CD4-positive, alpha-beta T cell treated with Interferon gamma for 1 hour (primary cell): ENCODE data around the gene NTM.
"Not testable (repeated sequence)": the region's sequence is repeated elsewhere in the genome, so short reads cannot be mapped to it uniquely, and the experiment has no call there.

Experiments used
- DNase-seq: peaks from one replicate; pipeline ENCODE4 v3.0.0-alpha.2; 2020

The NTM gene

DNA sequence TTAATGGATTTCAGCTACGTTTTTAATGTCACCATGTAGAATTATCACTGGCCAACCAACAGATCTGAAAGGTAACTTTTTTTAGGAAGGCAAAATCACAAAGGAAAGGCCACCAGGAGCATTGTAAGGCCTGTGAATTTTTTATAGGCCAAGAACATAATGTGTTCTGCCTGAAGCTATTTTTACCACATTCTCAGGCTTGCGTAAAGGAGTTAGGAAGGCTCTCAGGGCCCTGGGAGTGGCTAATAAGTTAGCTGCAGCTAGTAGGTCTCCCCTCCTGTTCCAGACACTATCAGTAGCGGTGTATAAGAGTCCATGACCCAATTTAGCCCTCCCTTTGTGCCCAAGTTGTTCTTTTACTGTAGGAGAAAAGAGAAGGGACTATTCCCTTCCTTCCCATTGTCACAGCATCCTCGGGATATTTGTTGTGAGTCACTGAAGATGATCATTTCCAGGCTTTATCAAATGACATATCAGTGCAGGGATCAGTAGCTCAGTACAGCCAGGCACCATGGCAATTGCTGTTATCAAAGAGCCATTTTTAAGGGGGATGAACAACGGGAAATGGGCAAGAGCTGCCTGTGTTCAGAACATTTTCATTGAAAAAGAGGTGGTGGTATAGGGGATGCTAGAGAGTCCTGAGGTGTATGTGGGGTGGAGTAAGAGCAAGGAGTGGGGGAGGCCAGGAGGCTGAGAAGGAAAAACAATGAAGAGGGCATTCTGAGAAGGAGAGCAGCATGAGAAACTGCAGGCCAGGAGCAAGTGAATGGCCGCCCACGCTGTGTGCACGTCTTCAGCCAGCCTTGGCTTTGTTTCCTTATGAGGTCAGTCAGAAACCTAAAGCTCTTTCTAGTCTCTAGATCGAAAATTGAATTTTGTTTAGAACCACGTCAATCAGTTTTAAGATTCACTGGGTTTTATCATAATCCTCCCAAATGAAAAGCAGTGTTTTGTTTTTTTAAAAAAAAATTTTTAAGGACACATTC lies 940.3 kb downstream of the NTM start:
- no peak for DNase-seq

DNA sequence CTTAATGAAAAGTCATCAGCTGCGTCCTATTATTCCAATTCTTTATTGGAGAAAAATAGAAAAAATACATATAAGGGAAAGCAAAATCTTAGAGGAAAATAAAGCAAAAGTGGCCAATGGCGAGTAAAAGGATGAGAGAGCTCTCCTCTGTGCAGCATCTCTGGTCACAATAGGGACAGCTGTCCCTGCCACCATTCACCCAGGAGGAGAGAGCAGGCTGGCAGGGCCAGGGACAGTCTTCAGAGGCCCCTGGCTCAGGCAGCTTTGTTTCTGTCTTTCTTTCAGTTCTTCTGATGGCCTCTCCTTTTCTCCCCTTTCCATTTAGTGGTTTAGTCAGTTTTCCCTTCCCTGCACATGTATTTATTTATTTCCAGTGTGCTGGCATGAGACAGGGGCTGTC lies 941.3 kb downstream of the NTM start:
- no peak for DNase-seq

DNA sequence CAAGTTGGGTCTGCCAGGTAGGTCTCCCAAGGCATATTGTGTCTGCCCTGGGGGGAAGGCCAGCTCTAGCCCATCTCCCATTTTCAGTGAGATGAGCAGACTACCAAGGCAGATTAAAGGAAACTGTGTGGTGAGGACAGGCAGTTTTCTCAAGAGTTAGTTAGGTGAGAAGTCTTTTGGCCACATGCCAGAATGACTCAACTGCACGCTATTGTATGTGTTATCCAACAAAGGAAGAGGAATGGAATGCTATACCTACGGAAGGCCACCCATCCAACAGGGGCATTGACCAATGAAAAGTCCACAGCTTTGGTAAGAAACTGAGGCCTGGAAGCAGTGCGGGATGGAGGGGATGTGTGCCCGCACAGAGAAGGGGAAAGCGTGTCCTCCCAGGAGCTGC lies 941.7 kb downstream of the NTM start:
- no peak for DNase-seq

DNA sequence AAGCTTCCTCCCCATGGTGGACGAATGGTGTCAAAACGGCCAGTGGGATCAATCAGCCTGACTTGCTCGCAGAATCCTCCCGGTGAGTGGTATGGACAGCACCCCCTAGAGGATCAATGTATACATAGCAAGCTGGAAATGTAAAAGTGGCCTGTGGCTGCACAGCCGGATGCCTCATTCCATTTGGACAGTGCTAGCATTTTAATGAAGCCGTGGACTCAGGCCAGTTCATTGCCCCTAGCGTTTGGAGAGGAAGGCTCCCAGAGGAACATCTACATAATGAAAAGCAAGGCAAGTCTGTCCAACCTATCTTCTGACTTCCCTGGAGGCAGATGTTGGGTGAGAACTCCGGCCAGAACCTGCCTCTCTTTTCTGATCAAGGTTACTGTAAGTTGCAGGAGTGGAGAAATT lies 942.3 kb downstream of the NTM start:
- DNase-seq: no peak

DNA sequence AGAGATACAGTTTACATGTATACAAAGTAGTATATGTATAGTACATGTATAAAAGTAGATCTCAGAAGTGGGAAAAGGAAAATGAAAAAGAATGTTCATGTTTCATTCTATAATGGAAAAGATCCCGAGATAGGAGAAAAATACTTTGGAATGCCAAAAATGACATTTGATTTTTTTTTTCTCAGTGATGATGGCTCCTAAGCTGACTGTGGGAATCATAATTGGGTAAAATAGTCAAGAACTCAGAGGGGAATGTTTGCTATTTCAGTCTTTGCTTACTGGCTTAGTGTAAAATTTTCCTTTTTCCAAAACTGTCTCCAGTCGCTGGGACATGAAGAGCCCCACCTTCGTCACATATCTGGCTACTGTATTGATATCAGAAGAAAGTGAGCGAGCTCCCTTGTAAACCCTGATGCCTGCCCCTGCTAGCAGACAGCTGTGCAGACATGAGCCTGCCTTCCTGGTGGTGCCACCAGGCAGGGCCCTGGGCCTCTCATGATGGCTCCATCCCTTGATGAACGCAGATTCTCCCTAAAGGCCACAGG lies 944.6 kb downstream of the NTM start:
- no peak for DNase-seq

DNA sequence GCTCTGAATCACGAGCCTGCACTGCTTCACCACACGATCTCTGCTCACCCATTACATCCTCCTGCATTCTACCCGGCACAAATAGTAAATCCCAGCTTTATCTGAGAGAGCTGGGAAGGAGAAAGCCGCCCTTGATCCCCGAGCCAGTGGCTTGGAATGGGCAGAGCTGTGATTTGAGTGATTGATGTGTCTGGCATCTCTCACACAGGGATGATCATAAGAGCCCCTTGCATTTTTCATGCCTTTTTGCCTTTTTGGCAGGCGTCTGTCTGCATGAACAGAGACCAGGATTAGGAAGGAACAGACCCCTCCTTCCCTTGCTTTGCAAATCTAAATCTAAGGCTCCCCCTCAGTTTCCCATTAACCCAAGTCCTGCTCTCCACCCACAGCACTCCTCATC lies 945.3 kb downstream of the NTM start:
- no peak for DNase-seq

DNA sequence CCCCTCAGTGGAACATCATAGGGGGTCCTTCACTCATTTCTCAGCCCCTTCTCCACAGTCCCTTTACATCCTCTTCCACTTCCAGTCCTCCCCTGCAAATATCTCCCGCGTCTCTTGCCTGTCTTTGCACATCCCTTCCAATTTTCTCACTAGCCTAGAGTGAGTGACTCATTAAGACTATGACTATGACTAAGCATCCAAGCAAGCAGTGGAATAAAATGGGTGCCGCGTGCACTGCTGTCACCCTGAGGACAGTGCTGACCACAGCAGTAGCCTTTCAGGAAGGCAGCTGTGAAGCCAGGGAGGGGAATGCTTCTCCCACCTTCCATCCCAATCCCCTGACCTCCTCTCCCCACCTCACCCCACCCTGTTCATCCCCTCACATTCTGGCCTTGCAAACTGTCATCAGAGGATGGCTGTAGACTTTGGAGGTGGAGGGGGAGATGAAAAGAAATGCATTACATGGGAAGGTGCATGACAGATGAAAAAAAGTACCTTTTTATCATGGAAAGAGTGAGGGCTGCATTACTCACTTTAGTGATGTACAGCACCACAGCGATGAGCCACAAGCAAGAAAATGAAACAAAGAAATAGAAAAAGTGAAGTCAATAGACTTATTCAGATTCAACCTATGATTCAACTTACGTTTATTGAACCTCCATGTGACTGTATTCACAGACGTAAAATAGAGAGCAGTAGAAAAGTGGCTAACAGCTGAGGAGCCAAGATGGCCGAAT lies 948.2 kb downstream of the NTM start:
- DNase-seq: no peak

DNA sequence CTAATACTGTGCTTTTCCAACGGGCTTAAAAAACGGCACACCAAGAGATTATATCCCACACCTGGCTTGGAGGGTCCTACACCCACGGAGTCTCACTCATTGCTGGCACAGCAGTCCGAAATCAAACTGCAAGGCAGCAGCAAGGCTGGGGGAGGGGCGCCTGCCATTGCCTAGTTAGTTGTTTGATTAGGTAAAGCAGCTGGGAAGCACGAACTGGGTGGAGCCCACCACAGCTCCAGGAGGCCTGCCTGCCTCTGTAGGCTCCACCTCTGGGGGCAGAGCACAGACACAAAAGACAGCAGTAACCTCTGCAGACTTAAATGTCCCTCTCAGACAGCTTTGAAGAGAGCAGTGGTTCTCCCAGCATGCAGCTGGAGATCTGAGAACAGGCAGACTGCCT lies 949.0 kb downstream of the NTM start:
- DNase-seq: not testable (repeated sequence)

DNA sequence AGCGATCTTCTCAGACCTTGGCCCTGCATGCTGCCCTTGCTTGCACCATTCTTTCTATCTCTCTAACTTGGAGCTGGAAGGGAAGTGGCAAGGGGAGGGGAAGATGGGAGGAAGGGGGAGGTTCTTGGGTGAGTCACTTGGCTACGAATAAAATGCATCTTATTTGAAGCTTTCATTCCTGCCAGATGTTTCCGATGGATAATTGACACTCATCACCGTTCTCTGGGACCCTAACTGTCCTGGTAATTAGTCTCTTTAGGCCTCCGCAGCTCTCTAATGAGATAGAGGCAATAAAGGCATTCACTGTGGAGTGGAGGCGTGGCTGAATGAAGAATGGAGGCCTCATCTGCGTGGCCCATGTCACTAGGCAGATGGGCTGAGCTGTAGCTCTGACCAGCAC lies 960.1 kb downstream of the NTM start:
- no peak for DNase-seq

DNA sequence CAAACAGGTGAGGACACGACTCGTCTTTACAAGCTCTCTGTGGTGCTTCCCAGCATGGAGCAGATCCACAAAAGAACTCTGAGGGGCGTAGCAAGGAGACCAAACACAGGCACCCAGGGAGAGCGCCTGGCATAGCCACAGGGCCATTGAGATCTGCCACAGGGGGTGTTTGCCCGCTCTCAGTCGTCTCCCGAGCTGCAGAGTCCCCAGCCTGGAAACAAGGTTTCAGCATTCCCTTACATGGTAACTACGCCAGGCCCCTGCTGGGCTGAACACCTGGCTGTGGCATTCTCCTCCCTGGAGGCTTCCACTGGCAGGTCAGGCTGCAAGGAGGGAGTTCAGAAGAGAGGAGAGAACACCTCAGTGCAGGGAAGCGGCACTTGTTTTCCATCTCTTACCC lies 962.1 kb downstream of the NTM start:
- DNase-seq: no peak

DNA sequence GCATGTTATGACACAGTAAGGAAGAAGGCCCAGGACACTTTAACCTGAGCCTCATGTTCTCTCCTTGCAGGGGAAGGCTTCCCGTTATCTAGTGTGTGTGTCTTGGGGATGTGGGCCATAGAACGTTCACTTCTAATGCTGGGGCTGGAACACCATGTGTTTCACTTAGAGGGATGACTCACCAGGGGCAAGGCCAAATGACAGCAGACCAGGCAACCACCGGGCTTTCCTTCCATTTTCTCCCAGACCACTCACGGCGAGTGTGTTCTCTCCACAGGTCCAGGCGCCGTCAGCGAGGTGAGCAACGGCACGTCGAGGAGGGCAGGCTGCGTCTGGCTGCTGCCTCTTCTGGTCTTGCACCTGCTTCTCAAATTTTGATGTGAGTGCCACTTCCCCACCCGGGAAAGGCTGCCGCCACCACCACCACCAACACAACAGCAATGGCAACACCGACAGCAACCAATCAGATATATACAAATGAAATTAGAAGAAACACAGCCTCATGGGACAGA lies 964.4 kb downstream of the NTM start:
- DNase-seq: no peak

DNA sequence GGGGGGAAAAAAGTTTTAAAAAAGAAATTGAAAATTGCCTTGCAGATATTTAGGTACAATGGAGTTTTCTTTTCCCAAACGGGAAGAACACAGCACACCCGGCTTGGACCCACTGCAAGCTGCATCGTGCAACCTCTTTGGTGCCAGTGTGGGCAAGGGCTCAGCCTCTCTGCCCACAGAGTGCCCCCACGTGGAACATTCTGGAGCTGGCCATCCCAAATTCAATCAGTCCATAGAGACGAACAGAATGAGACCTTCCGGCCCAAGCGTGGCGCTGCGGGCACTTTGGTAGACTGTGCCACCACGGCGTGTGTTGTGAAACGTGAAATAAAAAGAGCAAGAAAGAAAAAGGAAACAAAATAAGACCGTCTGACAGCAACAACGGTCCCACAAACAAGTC lies 964.9 kb downstream of the NTM start:
- DNase-seq: no peak

DNA sequence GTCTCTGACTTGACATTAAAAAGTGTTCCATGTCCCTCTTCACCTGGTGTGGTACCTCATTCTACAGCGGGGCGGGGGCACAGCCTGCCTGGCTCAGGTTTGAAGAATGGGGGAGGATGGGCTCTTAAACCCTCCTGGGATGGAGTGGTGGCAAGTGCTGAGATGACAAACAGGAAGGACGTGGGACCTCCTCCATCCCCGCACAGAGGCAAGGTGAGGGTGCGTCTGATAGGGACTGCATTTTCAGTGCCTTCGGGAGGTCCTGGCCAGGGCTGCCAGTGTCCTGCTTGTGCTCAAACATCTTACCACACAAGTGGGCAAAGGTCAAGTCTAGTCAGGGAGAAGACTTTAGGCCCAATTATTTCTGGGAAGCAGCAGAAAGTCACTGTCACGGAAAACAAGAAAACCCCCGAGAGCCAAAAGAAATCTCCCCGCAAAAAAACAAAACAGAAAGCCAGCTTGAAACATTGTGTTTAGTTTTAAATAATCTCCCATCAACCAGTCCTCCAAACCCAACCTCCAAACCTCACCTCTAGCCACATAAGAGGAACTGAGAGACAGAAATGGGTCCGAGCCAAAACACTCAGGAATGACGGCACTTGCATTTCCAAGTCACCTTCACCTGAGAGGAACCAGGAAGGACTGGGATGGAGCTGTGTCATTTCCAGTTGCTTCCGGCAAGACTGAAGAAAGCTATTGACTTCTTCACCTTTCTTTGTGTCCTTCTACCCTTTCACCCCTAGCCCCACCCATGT lies 966.5 kb downstream of the NTM start:
- no peak for DNase-seq

DNA sequence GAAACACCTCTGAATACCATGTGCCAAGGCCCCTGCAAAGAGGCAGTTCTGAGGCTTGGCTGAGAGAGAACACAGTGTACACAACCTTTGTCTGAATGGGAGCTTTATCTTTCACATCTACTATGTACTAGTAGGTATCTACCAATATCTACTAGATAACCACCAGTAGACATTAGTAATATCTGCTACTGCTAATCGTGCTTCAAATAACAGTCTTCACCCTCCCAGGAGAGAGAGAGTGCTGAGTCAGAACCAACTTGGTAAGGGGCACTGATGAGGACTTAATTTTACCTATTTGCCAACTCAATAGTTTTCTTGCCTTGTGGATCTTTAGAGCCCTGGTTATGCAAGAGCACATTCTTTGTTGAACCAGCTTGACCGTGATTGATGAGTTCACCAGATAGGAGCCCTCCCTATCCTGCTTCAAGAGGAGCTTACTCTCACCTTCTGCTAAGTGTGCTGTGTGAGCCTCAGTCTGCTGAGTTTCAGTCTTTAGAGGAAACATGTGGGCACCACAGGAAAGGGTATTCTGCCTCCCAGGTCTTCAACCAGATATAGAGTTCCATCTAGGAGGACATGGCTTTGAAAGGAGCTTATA lies 967.5 kb downstream of the NTM start:
- no peak for DNase-seq

DNA sequence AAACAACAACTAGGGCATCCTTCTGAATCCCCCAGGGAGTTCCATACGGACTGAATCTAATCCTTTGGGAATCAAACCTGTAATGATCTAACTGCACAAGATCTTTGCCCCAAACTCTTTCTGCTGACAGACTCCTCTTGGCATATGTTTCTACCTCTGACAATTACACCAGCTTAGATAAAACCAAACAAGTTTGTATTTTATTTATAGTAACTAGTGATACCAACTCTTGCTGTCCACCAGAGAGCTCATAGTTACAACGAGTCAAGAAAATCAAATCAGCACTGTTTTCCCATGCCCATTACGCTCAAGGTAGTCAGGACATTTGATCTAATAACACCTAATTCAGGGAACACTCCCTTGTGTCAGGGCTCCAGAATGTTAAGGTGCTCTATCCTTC lies 972.0 kb downstream of the NTM start:
- no peak for DNase-seq

DNA sequence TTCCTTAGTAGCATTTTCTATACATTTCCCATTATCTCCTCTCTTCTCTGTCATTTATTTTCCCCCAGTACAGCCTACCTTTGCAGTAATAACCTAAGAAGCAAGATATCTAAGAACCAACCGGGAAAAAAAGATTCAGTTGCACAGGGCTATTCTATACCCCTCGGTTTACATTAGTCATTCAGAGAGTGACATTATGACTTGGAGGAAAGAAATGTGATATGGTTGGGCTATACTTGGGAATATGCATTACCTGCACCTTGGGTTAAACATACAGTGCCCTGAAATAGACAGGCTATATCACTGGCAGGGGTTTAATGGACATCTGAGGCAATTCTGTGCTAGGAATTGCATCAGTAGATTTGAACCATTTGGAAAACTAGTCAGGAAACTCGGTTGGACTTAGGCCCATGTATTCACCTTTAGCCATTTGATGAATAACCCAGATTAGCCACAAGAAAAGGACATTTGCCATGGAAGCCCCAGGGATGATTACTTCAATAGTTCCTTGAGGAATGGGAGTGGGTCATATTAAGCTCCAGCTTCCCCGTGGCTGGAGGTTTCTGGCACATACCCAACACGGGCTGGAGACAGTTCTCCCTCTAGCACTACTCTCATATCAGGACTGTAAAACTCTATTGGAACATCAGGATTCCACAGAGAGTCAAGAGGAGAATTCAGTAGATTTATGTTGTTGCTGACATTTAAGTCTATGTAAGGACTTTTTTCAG lies 973.2 kb downstream of the NTM start:
- DNase-seq: no peak

DNA sequence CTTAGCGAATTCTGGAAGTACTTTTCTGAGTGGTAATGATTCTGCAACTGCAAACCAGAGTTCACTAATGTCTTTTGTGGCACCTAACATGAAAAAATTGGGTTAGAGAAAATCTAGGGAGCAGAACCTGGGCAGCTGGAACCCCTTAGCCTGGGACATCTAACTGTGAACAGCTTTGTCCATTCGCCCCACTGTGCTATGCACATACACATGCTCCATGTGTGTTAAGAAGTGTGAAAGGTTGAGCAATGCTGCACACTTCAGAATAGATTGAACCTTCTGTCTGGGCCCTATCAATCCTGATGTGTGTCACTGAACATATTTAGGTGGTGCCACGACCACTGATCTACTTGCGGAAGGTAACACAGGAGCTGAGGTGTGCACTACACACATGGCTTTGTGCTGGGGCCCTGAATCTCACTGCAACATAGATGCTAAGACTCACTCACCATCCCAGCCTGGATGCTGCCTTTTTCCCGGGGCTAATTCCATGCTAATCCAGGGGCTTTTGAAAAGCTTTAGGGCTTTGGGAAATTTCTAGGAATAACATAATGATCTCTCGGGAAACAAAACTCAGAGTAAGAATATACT lies 976.2 kb downstream of the NTM start:
- DNase-seq: no peak

DNA sequence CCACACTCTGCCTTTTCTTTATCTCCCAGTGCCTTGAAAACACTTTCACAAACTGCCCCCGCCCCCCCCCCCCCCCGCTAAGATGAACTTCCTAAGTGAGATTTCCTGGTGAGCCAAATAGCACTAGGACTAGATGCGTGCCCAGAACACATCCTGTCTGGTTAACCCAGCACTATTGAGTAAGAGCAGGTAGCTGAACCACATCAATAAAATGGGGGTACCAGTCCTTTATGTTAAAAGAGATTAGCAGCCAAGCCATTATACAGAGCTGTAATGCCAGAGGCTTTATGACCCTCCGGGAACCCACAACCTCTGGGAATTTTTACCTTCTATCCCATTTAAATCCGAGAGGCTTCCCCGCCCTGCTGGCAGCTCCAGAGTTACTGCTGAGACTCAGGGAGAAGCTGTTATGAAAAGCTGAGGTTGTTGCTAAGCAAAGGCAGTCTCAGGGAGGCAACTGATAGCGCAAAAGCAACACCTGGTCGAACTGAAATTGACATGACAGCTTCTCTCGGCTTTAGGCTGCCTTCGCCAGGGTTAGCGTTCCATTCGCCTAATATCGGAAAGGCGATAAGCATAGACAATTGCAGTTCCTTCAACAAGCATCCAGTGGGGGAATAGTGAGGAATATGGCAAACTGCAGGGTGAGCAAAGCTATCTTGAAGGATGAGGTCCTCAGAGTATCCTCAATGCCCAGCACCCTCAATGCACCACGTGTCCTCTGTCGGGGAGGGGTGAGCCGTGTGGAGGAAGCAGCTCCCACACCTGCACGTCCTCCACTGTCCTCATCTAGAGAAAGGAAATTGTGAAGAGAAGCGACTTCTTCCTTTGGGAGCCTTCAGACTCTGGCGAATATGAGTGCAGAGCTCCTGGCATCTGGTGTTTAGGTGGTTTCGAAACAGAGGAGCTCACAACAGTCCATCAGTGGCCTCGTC lies 977.0 kb downstream of the NTM start:
- DNase-seq: no peak

DNA sequence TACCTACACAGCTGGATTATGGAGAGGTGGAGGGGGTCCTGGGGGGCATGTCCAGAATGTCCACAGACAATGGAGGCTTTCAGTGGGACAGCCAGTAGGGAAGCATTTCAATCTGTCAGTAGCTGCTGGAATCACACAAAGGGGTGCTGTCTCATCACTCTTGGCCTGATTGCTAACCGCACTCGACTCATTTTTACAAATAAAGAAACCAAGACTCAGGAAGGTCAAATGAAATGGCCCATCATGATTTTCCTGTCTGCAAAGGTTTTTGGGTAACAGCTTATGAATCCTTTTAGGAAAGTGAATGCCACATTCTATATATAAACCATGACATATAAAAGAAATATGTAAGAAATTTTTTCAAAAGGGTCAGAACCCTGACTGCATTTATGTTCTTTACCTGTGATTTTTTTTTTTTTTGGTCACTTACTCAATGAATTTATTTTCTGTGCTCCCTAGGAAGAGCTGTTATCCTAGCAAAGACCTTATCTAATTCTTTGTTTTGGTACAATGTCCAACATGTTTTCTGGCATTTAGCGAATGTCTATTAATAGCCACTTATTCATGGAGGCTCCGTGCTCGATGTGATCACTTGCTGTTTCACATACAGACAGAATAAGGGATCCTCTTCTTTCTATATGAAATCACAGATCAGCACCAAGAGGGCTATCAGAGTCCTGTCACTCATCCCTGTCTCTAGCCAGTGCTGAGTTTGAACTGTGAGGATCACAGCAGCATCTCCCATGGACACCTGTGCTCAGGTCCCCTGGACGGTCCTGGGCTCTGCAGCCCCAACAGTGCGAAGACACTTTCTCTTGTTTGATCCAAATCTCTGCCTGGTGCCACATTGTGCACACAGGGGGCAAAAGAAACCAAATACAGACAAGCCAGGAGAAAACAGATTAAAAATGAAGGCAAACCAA lies 979.7 kb downstream of the NTM start:
- no peak for DNase-seq
